Measurements from ENCODE around the gene AAK1. TPM values are rescaled to one million over a fixed set of nuclear protein-coding genes. Genes with fewer than 3 reads are reported as not detected.

The AAK1 gene
- total RNA-seq, 1 donor from 2014 or later = 108 TPM

- Histone ChIP-seq H2AFZ (ENCODE audit: low read depth, low read length) (no peak overlapping the region), H3K9ac (ENCODE audit: low read length) (no peak overlapping the region), H3K27ac (ENCODE audit: low read depth, low read length) (no peak overlapping the region), H3K4me1 (ENCODE audit: insufficient read depth, low read length) (no peaks in the 10 kb centered on the region), H3K4me3 (ENCODE audit: insufficient read depth, low read depth, low read length) (no peak overlapping the region), H3K4me2 (ENCODE audit: low read length) (no peak overlapping the region), H3K36me3 (ENCODE audit: insufficient read depth, low read length) (peaks cover 5% of the 10 kb centered on the region), H3K79me2 (ENCODE audit: insufficient read depth, low read length) (peaks cover 46% of the 10 kb centered on the region), H4K20me1 (ENCODE audit: insufficient read depth, low read length) (peaks cover 44% of the 10 kb centered on the region), H3K27me3 (ENCODE audit: insufficient read depth, low read length) (no peaks in the 10 kb centered on the region), H3K9me3 (ENCODE audit: insufficient read depth, low read depth, low read length) (no peaks in the 10 kb centered on the region)
- Mint-ChIP-seq H3K27ac (ENCODE audit: unreplicated experiment) (peak overlapping the region; percentile 18), H3K4me1 (ENCODE audit: low read depth, unreplicated experiment) (peaks cover 9% of the 10 kb centered on the region), H3K27me3 (ENCODE audit: low read depth, unreplicated experiment) (no peaks in the 10 kb centered on the region), H3K9me3 (ENCODE audit: unreplicated experiment) (no peaks in the 10 kb centered on the region), H3K4me3 (ENCODE audit: unreplicated experiment) (no peak overlapping the region), H3K36me3 (ENCODE audit: low read depth, unreplicated experiment) (peaks cover 10% of the 10 kb centered on the region)
- TF ChIP-seq EZH2 (IDR thresholded peaks at IDR 0.05; ENCODE audit: insufficient read depth, low read length) (no peak), CTCF (IDR thresholded peaks at IDR 0.05; ENCODE audit: insufficient read depth, low read depth, low read length) (no peak)
- FAIRE-seq (no peak), DNase-seq (ENCODE audit: low read depth) (no peak)
Observed at GRCh38 chr2:69547984-69548715, 95.4 kb downstream of the AAK1 start.

- Histone ChIP-seq H3K27me3 (ENCODE audit: insufficient read depth, low read length) (no peaks in the 10 kb centered on the region), H3K9ac (ENCODE audit: low read length) (no peak overlapping the region), H3K4me1 (ENCODE audit: insufficient read depth, low read length) (no peaks in the 10 kb centered on the region), H2AFZ (ENCODE audit: low read depth, low read length) (no peak overlapping the region), H3K27ac (ENCODE audit: low read depth, low read length) (no peak overlapping the region), H3K4me3 (ENCODE audit: insufficient read depth, low read depth, low read length) (no peak overlapping the region), H3K9me3 (ENCODE audit: insufficient read depth, low read depth, low read length) (no peaks in the 10 kb centered on the region), H4K20me1 (ENCODE audit: insufficient read depth, low read length) (peaks cover 42% of the 10 kb centered on the region), H3K4me2 (ENCODE audit: low read length) (no peak overlapping the region), H3K36me3 (ENCODE audit: insufficient read depth, low read length) (peaks cover 8% of the 10 kb centered on the region), H3K79me2 (ENCODE audit: insufficient read depth, low read length) (peaks cover 42% of the 10 kb centered on the region)
- no peak for DNase-seq (ENCODE audit: low read depth)
- Mint-ChIP-seq H3K27ac (ENCODE audit: unreplicated experiment) (no peak overlapping the region), H3K36me3 (ENCODE audit: low read depth, unreplicated experiment) (peaks cover 13% of the 10 kb centered on the region), H3K9me3 (ENCODE audit: unreplicated experiment) (no peaks in the 10 kb centered on the region), H3K27me3 (ENCODE audit: low read depth, unreplicated experiment) (no peaks in the 10 kb centered on the region), H3K4me1 (ENCODE audit: low read depth, unreplicated experiment) (peaks cover 9% of the 10 kb centered on the region), H3K4me3 (ENCODE audit: unreplicated experiment) (no peak overlapping the region)
- no peak for FAIRE-seq
- TF ChIP-seq CTCF (IDR thresholded peaks at IDR 0.05; ENCODE audit: insufficient read depth, low read depth, low read length) (no peak), EZH2 (IDR thresholded peaks at IDR 0.05; ENCODE audit: insufficient read depth, low read length) (no peak)
Observed at GRCh38 chr2:69546646-69547045, 96.9 kb downstream of the AAK1 start.

GRCh38 chr2:69545477-69545932, 98.0 kb downstream of the AAK1 start:
- peaks cover 9% of the 10 kb centered on the region for H3K36me3 Mint-ChIP-seq (ENCODE audit: low read depth, unreplicated experiment)
- H2AFZ ChIP-seq (ENCODE audit: low read depth, low read length) = no peak overlapping the region
- no peaks in the 10 kb centered on the region for H3K4me1 ChIP-seq (ENCODE audit: insufficient read depth, low read length)
- DNase-seq (ENCODE audit: low read depth) (no peak), FAIRE-seq (no peak)
- no peaks in the 10 kb centered on the region for H3K9me3 ChIP-seq (ENCODE audit: insufficient read depth, low read depth, low read length)
- no peak overlapping the region for H3K4me3 ChIP-seq (ENCODE audit: insufficient read depth, low read depth, low read length)
- H3K27ac Mint-ChIP-seq (ENCODE audit: unreplicated experiment) = no peak overlapping the region
- peaks cover 39% of the 10 kb centered on the region for H4K20me1 ChIP-seq (ENCODE audit: insufficient read depth, low read length)
- peaks cover 9% of the 10 kb centered on the region for H3K36me3 ChIP-seq (ENCODE audit: insufficient read depth, low read length)
- no peak overlapping the region for H3K4me3 Mint-ChIP-seq (ENCODE audit: unreplicated experiment)
- H3K27me3 Mint-ChIP-seq (ENCODE audit: low read depth, unreplicated experiment) = no peaks in the 10 kb centered on the region
- TF ChIP-seq EZH2 (IDR thresholded peaks at IDR 0.05; ENCODE audit: insufficient read depth, low read length) (no peak), CTCF (IDR thresholded peaks at IDR 0.05; ENCODE audit: insufficient read depth, low read depth, low read length) (no peak)
- peaks cover 41% of the 10 kb centered on the region for H3K79me2 ChIP-seq (ENCODE audit: insufficient read depth, low read length)
- H3K4me2 ChIP-seq (ENCODE audit: low read length) = no peak overlapping the region
- no peak overlapping the region for H3K27ac ChIP-seq (ENCODE audit: low read depth, low read length)
- H3K27me3 ChIP-seq (ENCODE audit: insufficient read depth, low read length) = no peaks in the 10 kb centered on the region
- H3K9me3 Mint-ChIP-seq (ENCODE audit: unreplicated experiment) = no peaks in the 10 kb centered on the region
- H3K4me1 Mint-ChIP-seq (ENCODE audit: low read depth, unreplicated experiment) = peaks cover 9% of the 10 kb centered on the region
- H3K9ac ChIP-seq (ENCODE audit: low read length) = no peak overlapping the region

All from astrocyte (in vitro differentiated cells and primary cell).